GM21526 (cell line): ENCODE measurements around the gene HPGD.
"Not testable (repeated sequence)": the region's sequence is repeated elsewhere in the genome, so short reads cannot be mapped to it uniquely, and the experiment has no call there.

Source experiments
- ATAC-seq: cut with Tn5 transposase; IDR thresholded peaks from one replicate; pipeline ENCODE4 v1.9.1; 2021; ENCODE audit warnings: moderate library complexity; ENCODE audit not compliant: unreplicated experiment, low FRiP score

The HPGD gene

DNA sequence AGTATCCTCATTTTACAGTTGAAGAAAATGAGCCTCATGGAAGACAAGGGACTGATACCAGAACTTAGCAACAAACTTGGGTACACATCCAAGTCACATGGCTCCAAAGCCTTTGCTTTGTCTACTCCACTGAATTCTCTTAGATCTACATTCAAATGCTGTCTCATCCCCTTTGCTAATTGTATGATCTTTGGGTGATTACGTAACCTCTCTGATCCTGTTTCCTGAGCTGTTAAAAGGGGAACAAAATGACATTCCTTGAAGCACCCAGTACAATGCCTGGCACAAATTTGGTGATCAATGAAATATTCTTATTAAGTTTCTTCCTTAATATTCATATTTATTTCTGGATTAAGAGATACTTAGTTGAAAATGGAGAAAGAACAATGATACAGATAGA lies 5.9 kb upstream of the HPGD start:
- ATAC-seq = no peak

DNA sequence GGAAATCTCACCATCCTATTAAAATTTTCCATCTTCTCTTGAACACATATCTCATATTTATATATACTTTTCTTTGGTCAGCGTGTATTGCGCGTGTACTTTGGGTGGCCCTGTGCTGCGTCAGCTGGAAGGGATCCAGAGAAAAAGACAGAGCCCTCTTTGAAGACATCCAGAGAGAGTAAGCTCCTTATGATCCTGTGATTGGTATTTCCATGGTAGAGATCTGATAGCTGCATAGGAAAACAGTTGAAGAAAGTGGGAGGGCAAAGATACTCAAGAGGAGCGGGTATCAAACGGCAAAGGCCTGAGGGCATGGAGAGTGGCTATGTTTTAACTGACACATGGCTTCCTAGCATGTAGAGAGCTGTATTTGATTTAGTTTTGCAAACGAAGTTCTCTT lies 4.4 kb upstream of the HPGD start:
- no peak for ATAC-seq

GRCh38 chr4:174524242-174524641 lies 2.0 kb upstream of the HPGD start:
- ATAC-seq = no peak

DNA sequence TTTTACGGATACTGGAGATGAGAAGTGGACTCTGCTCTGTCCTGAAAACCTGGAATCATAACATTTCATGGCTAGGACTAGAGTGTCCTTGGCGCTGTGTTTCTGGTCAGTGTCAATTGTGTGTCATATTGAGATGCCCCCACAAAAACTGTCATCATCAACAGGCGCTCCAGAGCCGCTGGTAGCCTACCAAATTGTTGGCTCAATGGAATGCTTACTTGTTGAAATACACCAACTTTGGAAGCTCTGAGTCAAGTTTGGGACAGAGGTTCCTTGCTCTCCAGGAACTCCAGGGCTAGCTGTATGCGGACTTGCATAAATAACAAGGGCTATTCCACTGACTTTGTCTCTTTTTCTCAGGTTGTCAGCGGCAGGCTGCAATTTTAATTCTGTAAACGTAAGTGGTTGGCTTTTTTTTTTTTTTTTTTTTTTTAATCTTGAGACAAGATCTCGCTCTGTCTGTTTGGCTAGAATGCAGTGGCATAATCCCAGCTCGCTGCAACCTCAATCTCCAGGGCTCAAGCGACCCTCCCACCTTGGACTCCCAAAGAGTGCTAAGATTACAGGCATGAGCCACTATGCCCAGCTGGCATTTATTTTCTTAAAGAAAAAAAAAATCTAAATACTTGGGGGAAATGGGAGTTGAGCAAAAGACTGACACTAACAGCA lies 871 bp upstream of the HPGD start:
- ATAC-seq = no peak

DNA sequence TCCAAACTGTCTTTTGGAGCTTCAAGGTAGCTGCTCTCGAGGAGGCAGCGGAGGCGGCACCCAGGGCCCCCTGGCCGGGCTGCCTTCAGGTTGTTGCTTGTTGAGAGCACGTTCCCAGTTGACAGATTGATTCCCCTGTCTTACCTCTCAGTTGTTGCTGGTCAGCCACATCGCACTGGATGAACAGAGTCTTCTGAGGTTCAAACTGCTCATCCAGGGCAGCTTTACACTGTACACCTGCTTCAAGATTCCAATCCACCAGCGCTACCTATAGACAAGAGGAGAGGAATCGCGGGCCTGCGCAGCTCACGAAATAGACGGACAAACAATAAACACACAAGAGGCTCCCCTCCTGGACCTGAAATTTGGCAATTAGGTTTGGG lies 497 bp downstream of the HPGD start:
- ATAC-seq = peak; percentile 20

DNA sequence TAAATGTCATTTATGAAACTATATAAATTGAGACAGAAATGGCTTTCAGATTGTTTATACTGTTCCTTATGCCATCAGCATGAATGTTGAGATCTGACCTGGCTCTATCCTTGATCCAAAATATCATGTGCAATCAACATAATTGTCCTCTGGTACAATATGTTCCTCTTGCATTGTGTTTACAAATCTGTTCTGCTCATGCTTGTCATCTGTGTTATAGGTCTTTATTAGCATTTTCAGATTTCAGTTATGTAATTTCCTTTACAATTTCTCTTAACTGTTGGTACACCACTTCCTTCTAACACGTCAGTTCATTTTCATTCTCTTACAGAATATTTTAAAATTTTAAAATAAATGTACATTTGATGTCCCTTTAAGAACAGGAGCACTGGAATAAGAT lies 1.6 kb downstream of the HPGD start:
- no peak for ATAC-seq

GRCh38 chr4:174517502-174518445 lies 4.5 kb downstream of the HPGD start:
- ATAC-seq = no peak

DNA sequence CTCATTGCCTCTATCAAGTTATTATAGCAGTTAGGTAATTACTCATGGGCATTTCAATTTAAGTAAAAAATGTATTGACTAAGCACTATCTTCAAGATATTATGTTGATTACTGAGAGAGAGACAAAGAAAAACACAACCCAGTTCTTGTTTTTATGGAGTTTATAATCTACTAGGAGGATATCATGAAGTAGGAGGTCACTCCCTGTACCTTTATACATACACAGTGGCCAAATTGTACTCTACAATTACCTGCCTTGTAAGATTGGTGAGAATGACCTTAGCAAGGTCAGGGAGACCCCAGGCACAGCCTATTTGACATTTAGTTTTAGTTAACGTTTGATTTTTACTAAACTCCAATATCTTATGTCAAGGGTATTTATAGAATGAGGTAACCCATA lies 5.5 kb downstream of the HPGD start:
- no peak for ATAC-seq

DNA sequence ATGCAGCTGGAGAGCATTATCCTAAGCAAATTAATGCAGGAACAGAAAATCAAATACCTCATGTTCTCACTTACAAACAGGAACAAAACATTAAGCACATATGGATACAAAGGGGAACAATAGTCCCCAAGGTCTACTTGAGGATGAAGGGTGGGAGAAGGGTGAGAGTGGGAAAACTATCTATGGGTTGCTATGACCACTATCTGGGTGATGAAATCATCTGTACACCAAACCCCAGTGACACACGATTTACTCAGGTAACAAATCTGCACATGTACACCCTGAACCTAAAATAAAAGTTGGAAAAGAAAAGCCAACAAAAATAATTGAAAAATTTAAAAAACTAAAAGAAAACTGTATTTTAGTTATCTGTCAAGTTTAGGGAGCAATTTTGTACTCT lies 5.9 kb downstream of the HPGD start:
- ATAC-seq = no peak

GRCh38 chr4:174512745-174513144 lies 9.5 kb downstream of the HPGD start:
- ATAC-seq = no peak

- ATAC-seq = no peak
Observed at GRCh38 chr4:174505892-174506291, 16.4 kb downstream of the HPGD start.

DNA sequence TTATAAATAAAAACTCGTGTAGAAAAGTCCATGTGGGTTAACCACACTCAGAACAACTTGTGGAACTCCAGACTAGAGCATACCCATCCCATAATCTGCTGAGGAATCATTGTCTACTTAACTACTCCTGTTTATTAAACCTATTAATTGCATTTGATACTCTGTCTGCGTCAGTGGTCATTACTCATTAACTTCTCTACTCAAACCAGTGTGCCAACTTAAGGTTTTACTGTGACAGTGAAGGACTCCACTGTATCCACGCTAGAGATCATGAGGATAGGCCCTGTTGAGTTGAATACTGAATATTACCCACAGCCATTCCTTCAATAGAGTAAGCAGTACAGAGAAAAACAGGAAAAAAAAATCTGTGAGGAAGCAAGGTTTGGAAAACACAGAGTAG lies 17.3 kb downstream of the HPGD start:
- no peak for ATAC-seq

DNA sequence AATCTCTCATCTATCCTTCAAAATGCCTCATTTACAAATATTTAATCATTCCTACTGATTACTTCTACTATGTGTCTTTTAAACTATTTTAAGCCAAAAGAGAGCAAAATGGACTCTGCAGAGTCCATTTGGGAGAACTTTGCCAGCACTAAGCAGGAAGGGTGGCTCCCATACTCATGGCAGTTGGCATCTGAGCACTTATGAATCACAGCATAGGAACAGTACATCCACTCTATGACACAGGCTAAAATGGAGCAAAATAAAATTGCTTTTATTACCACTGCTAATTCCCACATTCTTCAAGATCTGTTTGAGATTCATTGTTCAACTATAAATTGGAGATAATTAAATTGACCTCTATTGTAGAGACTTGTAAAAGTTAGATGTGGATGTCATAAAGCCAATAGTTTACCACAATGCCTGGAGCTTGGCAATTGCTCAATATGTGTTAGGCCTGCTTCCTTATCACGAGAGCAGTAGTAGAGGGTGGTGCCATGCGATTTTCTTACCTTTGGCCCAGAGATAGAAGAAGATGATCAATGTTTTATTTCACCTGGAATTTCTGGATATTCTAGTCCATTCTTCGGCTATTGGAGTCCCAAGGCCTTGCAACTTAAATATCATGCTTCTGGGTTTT lies 19.1 kb downstream of the HPGD start:
- ATAC-seq = no peak

DNA sequence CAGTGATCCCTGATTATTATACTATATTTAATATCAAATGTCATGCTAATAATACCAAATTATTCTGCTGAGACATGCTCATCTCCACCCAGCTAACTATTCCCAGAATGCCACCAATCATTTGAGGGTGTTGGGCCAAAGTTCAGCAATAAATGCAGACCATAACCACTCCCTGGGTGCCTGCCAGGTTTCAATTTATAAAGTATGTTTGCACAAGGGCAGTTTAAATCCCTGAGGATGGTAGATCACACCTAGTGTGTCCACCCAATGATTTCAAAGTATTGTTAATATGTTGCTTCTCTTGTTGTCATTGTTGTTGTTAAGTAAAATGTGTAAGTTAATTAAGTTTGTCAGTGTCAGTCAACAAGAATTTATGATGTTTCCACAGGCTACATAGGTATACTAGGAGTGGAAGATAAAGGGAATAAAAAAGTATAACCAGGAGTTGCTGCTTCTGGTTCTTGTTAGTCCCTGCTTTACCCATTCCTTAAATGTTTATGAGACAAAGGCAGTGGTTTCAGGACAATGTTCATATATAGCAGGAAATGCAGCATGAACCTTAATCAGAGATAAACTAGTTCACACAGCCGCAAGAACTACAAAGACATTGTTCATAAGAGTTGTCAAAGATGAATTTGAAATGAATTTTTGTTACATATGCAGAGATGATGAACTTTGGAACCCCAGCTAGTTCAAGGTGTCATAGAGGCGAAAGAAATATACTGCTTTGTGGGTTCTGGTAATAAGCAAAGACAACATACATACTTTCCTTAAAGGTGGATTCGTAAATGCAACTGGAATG lies 25.5 kb downstream of the HPGD start:
- no peak for ATAC-seq

DNA sequence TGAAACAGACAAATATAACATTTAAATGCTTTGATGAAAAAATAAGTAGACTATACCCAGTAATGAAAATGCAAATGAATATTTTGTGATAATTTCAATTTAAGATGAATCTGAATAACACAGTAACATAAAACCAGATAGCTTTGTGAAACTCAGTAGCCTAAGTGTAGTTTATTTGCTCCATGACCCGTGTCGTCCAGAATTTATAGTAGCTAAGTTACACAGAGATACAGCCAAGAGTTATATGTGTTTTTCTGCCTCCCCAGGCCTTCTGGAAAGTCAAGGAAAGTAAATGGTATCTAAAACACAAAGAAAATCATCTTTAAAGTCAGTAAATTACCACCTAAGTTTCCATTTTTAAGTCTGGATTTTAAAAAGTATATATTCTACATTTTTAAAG lies 26.7 kb downstream of the HPGD start:
- no peak for ATAC-seq

DNA sequence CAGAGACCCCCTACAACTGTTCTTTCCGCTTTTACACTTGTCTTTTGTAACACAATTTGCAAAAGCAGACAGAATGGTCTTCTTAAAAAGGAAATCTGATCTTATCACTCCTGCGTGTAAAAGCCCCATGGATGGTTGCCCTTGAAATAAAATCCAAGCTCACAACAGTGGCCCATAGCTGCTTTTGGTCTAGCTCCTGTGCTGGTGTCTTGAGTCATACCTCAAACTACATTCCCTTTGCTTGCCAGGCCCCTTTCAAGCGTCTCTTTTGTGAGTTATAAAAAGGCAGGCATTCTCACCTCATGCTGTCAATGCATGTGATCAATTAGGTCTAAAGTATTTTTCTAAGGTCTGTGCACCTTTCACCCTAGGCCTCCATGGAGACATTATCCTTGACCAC lies 27.6 kb downstream of the HPGD start:
- no peak for ATAC-seq

DNA sequence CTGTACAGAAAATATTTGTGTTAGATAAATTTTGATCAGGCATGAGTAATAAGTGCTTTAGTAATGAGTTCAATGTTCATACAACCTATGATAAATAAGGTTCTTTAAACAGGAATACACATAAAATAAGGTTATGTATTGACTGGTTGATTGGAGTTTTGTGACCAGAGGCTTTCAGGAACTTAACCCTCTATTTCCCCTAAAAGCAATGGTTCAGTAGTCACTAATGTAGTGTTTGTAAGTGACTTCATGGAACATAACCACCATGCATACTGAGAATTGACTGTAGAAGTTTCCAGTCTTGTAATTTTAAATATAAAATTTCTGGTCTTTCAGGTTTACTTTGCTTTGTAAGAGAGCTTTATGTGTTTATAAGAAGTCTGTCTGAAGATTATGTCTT lies 28.1 kb downstream of the HPGD start:
- no peak for ATAC-seq

DNA sequence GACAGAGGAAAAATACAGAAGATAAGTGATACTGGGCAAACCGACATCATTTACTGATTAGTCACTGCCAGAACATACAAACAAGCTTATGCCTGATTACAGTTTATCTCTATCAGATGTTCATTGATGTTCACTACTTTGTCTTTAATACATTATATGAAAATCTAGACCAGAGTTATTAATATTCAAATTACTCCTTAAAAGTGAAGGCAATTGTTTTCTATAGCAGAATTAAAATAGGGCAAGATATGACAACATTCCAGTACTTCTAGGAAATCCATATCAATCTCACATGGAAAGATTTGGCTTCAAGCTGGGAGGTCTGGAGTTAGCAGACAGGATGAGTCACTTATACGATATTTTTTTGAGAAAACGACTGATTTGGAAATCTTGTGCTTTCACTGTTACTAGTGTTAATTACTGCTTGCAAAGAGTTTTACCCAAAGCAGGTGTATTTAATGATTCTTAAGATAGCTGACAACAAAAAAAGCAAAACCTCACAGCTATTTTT lies 31.8 kb downstream of the HPGD start:
- ATAC-seq = no peak

DNA sequence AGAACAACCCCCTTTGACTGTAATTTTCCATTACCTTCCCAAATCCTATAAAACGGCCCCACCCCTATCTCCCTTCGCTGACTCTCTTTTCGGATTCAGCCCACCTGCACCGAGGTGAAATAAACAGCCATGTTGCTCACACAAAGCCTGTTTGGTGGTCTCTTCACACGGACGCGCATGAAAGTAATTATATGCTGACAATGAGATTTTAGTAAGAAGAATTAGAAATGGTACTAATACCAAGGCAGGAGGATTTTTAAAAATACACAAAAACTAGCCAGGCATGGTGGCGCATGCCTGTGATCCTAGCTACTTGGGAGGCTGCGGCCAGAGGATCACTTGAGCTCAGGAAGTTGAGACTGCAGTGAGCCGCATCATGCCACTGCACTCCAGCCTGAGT lies 33.9 kb downstream of the HPGD start:
- not testable (repeated sequence) for ATAC-seq

GRCh38 chr4:174485025-174485424 lies 37.3 kb downstream of the HPGD start:
- ATAC-seq = no peak

- ATAC-seq = no peak
Observed at GRCh38 chr4:174483792-174484191, 38.5 kb downstream of the HPGD start.
